Natural killer cell treated with Interleukin-12 subunit alpha and Interleukin-12 subunit beta and Interleukin-15 and Interleukin-18, amount 100 ng/mL, for 72 hours (primary cell): ENCODE measurements around the gene ARHGEF4. TPM values are rescaled to one million over a fixed set of nuclear protein-coding genes. Genes with fewer than 3 reads are reported as not detected.
"Not testable (repeated sequence)": the region's sequence is repeated elsewhere in the genome, so short reads cannot be mapped to it uniquely, and the experiment has no call there.

Experiments used
- ATAC-seq, 2 donors: fragments of 150-1000 bp; cut with Tn5 transposase in 1 of 2; sonication (Bioruptor Pico), chemical (Tn5 transposase) in 1 of 2; 2 replicates each; pipeline ENCODE4 v1.10.0; 2021
- DNase-seq: peaks from one replicate; pipeline ENCODE4 v3.0.0; 2022; ENCODE audit warnings: low spot score
- H3K27ac Mint-ChIP-seq, 2 donors: 1 replicate in 1 of 2; 2 replicates in 1 of 2; pipeline ENCODE4 v1.8.0; 2022; ENCODE audit warnings: mixed read lengths in 2 of 2, mild to moderate bottlenecking in 1 of 2, moderate library complexity in 1 of 2
- H3K27me3 Mint-ChIP-seq, 2 donors: 1 replicate in 1 of 2; 2 replicates in 1 of 2; pipeline ENCODE4 v1.8.0; 2022; ENCODE audit warnings: mixed read lengths in 2 of 2
- H3K36me3 Mint-ChIP-seq: one replicate; pipeline ENCODE4 v1.8.0; 2022; ENCODE audit warnings: mixed read lengths
- H3K4me1 Mint-ChIP-seq, 2 donors: 1 replicate in 1 of 2; 2 replicates in 1 of 2; pipeline ENCODE4 v1.8.0; 2022; ENCODE audit warnings: low read depth in 2 of 2, mixed read lengths in 2 of 2, mild to moderate bottlenecking in 1 of 2
- H3K4me3 Mint-ChIP-seq: one replicate; pipeline ENCODE4 v1.8.0; 2022; ENCODE audit warnings: mixed read lengths
- H3K9me3 Mint-ChIP-seq: 2 replicates; pipeline ENCODE4 v1.8.0; 2022; ENCODE audit warnings: mixed read lengths
- total RNA-seq, 2 donors: library from RNA; stranded (reverse); gene quantifications; one replicate each; pipeline ENCODE4 v1.2.3, GENCODE V29; 2022

The ARHGEF4 gene
- total RNA-seq, 2 donors from 2014 or later: not detected

GRCh38 chr2:131050896-131051295 is 214.2 kb downstream of the ARHGEF4 start:
- no peak overlapping the region for H3K27ac Mint-ChIP-seq

GRCh38 chr2:131052741-131053263 is 216.1 kb downstream of the ARHGEF4 start:
- DNase-seq (peak; percentile 25), ATAC-seq (no peak)
- peaks cover 13 to 17% of the 10 kb centered on the region in 2 donors for H3K4me1 Mint-ChIP-seq
- H3K4me3 Mint-ChIP-seq: no peak overlapping the region
- no peaks in the 10 kb centered on the region for H3K27me3 Mint-ChIP-seq
- H3K27ac Mint-ChIP-seq: peak overlapping the region in 1 of 2 donors; percentile 62
- H3K36me3 Mint-ChIP-seq: peaks cover 24% of the 10 kb centered on the region
- no peaks in the 10 kb centered on the region for H3K9me3 Mint-ChIP-seq

More at GRCh38 chr2:131050896-131051295, 214.2 kb downstream of the ARHGEF4 start:
- no peak for ATAC-seq
- peaks cover 10 to 14% of the 10 kb centered on the region in 2 donors for H3K4me1 Mint-ChIP-seq
- H3K4me3 Mint-ChIP-seq: no peak overlapping the region
- H3K27me3 Mint-ChIP-seq: no peaks in the 10 kb centered on the region
- H3K9me3 Mint-ChIP-seq: no peaks in the 10 kb centered on the region
- no peak for DNase-seq
- peaks cover 19% of the 10 kb centered on the region for H3K36me3 Mint-ChIP-seq

- Mint-ChIP-seq H3K36me3 (peaks cover 24% of the 10 kb centered on the region), H3K4me3 (no peak overlapping the region), H3K9me3 (no peaks in the 10 kb centered on the region), H3K4me1 (peaks cover 13 to 24% of the 10 kb centered on the region in 2 donors), H3K27ac (no peak overlapping the region), H3K27me3 (no peaks in the 10 kb centered on the region)
- no peak for DNase-seq
- ATAC-seq: no peak
Measured at GRCh38 chr2:131054488-131054887, 217.8 kb downstream of the ARHGEF4 start.

- no peak for DNase-seq
- Mint-ChIP-seq H3K27ac (no peak overlapping the region), H3K27me3 (no peaks in the 10 kb centered on the region), H3K4me1 (peaks cover 15 to 25% of the 10 kb centered on the region in 2 donors), H3K4me3 (no peak overlapping the region), H3K36me3 (peaks cover 20% of the 10 kb centered on the region), H3K9me3 (no peaks in the 10 kb centered on the region)
- ATAC-seq: peak; percentile 33 to 52
Measured at GRCh38 chr2:131055169-131056065, 218.7 kb downstream of the ARHGEF4 start.

GRCh38 chr2:131056204-131056931 is 219.7 kb downstream of the ARHGEF4 start:
- no peaks in the 10 kb centered on the region for H3K27me3 Mint-ChIP-seq
- H3K36me3 Mint-ChIP-seq: peaks cover 20% of the 10 kb centered on the region
- peaks cover 17 to 30% of the 10 kb centered on the region in 2 donors for H3K4me1 Mint-ChIP-seq
- no peak for ATAC-seq
- H3K27ac Mint-ChIP-seq: no peak overlapping the region
- DNase-seq: no peak
- H3K4me3 Mint-ChIP-seq: no peak overlapping the region
- H3K9me3 Mint-ChIP-seq: no peaks in the 10 kb centered on the region

- ATAC-seq: no peak
- Mint-ChIP-seq H3K9me3 (no peaks in the 10 kb centered on the region), H3K27me3 (no peaks in the 10 kb centered on the region), H3K4me1 (peaks cover 15 to 32% of the 10 kb centered on the region in 2 donors), H3K27ac (peak overlapping the region in 1 of 2 donors; percentile 56), H3K4me3 (no peak overlapping the region), H3K36me3 (peaks cover 15% of the 10 kb centered on the region)
- no peak for DNase-seq
Measured at GRCh38 chr2:131056932-131057287, 220.2 kb downstream of the ARHGEF4 start.

GRCh38 chr2:131058214-131058843 is 221.6 kb downstream of the ARHGEF4 start:
- H3K36me3 Mint-ChIP-seq: peaks cover 6% of the 10 kb centered on the region
- H3K9me3 Mint-ChIP-seq: no peaks in the 10 kb centered on the region
- H3K27me3 Mint-ChIP-seq: no peaks in the 10 kb centered on the region
- peaks cover 22 to 33% of the 10 kb centered on the region in 2 donors for H3K4me1 Mint-ChIP-seq
- no peak for DNase-seq
- H3K4me3 Mint-ChIP-seq: no peak overlapping the region
- no peak for ATAC-seq
- peak overlapping the region in 1 of 2 donors; percentile 25 for H3K27ac Mint-ChIP-seq

- Mint-ChIP-seq H3K9me3 (no peaks in the 10 kb centered on the region), H3K27ac (peak overlapping the region in 1 of 2 donors; percentile 25), H3K4me1 (peaks cover 22 to 35% of the 10 kb centered on the region in 2 donors), H3K36me3 (peaks cover 5% of the 10 kb centered on the region), H3K4me3 (no peak overlapping the region), H3K27me3 (no peaks in the 10 kb centered on the region)
- DNase-seq (no peak), ATAC-seq (no peak)
Measured at GRCh38 chr2:131058920-131059319, 222.2 kb downstream of the ARHGEF4 start.

- DNase-seq (no peak), ATAC-seq (no peak)
- Mint-ChIP-seq H3K27me3 (no peaks in the 10 kb centered on the region), H3K4me1 (peaks cover 32 to 43% of the 10 kb centered on the region in 2 donors), H3K36me3 (peaks cover 17% of the 10 kb centered on the region), H3K9me3 (no peaks in the 10 kb centered on the region), H3K27ac (no peak overlapping the region), H3K4me3 (no peak overlapping the region)
Measured at GRCh38 chr2:131063501-131064283, 227.0 kb downstream of the ARHGEF4 start.

GRCh38 chr2:131064589-131065512 is 228.1 kb downstream of the ARHGEF4 start:
- Mint-ChIP-seq H3K9me3 (no peaks in the 10 kb centered on the region), H3K36me3 (peaks cover 17% of the 10 kb centered on the region), H3K27me3 (no peaks in the 10 kb centered on the region), H3K27ac (no peak overlapping the region), H3K4me3 (no peak overlapping the region), H3K4me1 (peaks cover 32 to 40% of the 10 kb centered on the region in 2 donors)
- no peak for DNase-seq
- no peak for ATAC-seq

GRCh38 chr2:131067465-131068125 is 230.9 kb downstream of the ARHGEF4 start:
- Mint-ChIP-seq H3K36me3 (peaks cover 25% of the 10 kb centered on the region), H3K9me3 (no peaks in the 10 kb centered on the region), H3K27me3 (no peaks in the 10 kb centered on the region), H3K27ac (no peak overlapping the region), H3K4me1 (peaks cover 19 to 28% of the 10 kb centered on the region in 2 donors), H3K4me3 (no peak overlapping the region)
- DNase-seq (no peak), ATAC-seq (no peak)

GRCh38 chr2:131068172-131068571 is 231.5 kb downstream of the ARHGEF4 start:
- not testable (repeated sequence) for H3K27me3 Mint-ChIP-seq, H3K9me3 Mint-ChIP-seq, ATAC-seq, H3K27ac Mint-ChIP-seq, H3K4me3 Mint-ChIP-seq, DNase-seq
- Mint-ChIP-seq H3K4me1 (peaks cover 17 to 26% of the 10 kb centered on the region in 2 donors), H3K36me3 (peaks cover 25% of the 10 kb centered on the region)
